Stomach (tissue), 9 donors: Measurements from ENCODE around the gene SERPING1. TPM values are rescaled to one million over a fixed set of nuclear protein-coding genes. Genes with fewer than 3 reads are reported as not detected.

ENCODE experiments used
- DNase-seq, 2 donors: peaks; one replicate each; pipeline versions ENCODE4 v3.0.0 to v3.0.0-alpha.2; 2013 to 2019
- H3K27ac ChIP-seq, 5 donors: fragments of 200-600 bp in 4 of 5; sonication (generic) in 4 of 5; one replicate each; pipeline ENCODE4 v1.5.1; 2013 to 2019; ENCODE audit warnings: mild to moderate bottlenecking in 1 of 5, moderate library complexity in 1 of 5
- H3K27me3 ChIP-seq, 3 donors: fragments of 200-600 bp; sonication (generic); one replicate each; pipeline ENCODE4 v1.5.1; 2017 to 2019; ENCODE audit warnings: mixed run types in 1 of 3
- H3K36me3 ChIP-seq, 4 donors: fragments of 200-600 bp; sonication (generic); 1 replicate in 3 of 4; 2 replicates in 1 of 4; pipeline ENCODE4 v1.5.1; 2016 to 2019
- H3K4me1 ChIP-seq, 4 donors: fragments of 200-600 bp; sonication (generic); one replicate each; pipeline ENCODE4 v1.5.1; 2016 to 2019
- H3K4me3 ChIP-seq, 4 donors: fragments of 200-600 bp; sonication (generic) in 3 of 4; one replicate each; pipeline ENCODE4 v1.5.1; 2016 to 2019; ENCODE audit warnings: mild to moderate bottlenecking in 1 of 4
- H3K9me3 ChIP-seq, 4 donors: fragments of 200-600 bp; sonication (generic); one replicate each; pipeline ENCODE4 v1.5.1; 2016 to 2019
- EP300 ChIP-seq: sonication (generic); formaldehyde crosslinking; IDR thresholded peaks from one replicate; pipeline ENCODE4 v1.6.1; 2017; ENCODE audit warnings: antibody characterized with exemption
- POLR2A ChIP-seq, 4 donors: fragments of 450-650 bp; IDR thresholded peaks; one replicate each; pipeline ENCODE4 v1.6.1; 2016; ENCODE audit warnings: antibody characterized with exemption in 4 of 4, control low read depth in 2 of 4, mild to moderate bottlenecking in 1 of 4, moderate library complexity in 1 of 4
- POLR2AphosphoS5 ChIP-seq, 3 donors: sonication (generic); formaldehyde crosslinking; IDR thresholded peaks; one replicate each; pipeline ENCODE4 v1.6.1; 2016; ENCODE audit warnings: antibody characterized with exemption in 3 of 3
- WGBS, 5 donors: extraction: QIAGEN DNeasy Blood & Tissue Kit in 3 of 5; methylation state at CpG; one replicate each; pipeline versions ENCODE4 v1.1.5 to v1.1.7; 2013 to 2018; 5-methylcytosine and 5-hydroxymethylcytosine counted together
- intact Hi-C: fragments of 100-400 bp; cut with DNase I; formaldehyde crosslinking; loops from one replicate; pipeline ENCODE4 v1.15.1; 2023; ENCODE audit warnings: low total_unique reads
- polyA plus RNA-seq, 3 donors: library from polyadenylated mRNA; stranded (reverse); fragments of 200-250 nt; gene quantifications; one replicate each; pipeline ENCODE4 v1.2.3, GENCODE V29; 2013
- total RNA-seq, 5 donors: library from RNA; depleted of rRNA; stranded (reverse); fragments of >200 nt; gene quantifications; one replicate each; pipeline versions ENCODE4 v1.1.0 to v1.2.3, GENCODE V29; 2014 to 2016
- TF ChIP-seq, protein P1 (sequence below), 7 experiments: fragments of 450-650 bp in 4 of 7; fragments of 200-600 bp in 3 of 7; sonication (generic) in 3 of 7; IDR thresholded peaks; one replicate each; pipeline ENCODE4 v1.5.1; 2016 to 2019; ENCODE audit warnings: antibody characterized with exemption in 7 of 7, control low read depth in 2 of 7, mild to moderate bottlenecking in 1 of 7
- donor health status: healthy with polysubstance abuse.
- donor health status: Bipolar disorder and iron deficiency.
- donor health status: healthy.

SERPING1 gene
- total and polyA plus RNA-seq, 8 donors = 17.4 to 247 (median 133) TPM

GRCh38 chr11:57616595-57616994, 19.1 kb downstream of the SERPING1 start:
- intact Hi-C loops = no loop called here
- Histone ChIP-seq H3K4me3 (no peak overlapping the region), H3K27ac (no peak overlapping the region), H3K9me3 (peaks cover 0 to 13% (median 8%) of the 10 kb centered on the region in 4 donors), H3K36me3 (peaks cover 10 to 55% (median 50%) of the 10 kb centered on the region in 4 donors), H3K27me3 (no peaks in the 10 kb centered on the region), H3K4me1 (no peaks in the 10 kb centered on the region)
- no peak for DNase-seq
- TF ChIP-seq POLR2A (IDR thresholded peaks at IDR 0.05) = no peak
- TF ChIP-seq, protein P1, sequence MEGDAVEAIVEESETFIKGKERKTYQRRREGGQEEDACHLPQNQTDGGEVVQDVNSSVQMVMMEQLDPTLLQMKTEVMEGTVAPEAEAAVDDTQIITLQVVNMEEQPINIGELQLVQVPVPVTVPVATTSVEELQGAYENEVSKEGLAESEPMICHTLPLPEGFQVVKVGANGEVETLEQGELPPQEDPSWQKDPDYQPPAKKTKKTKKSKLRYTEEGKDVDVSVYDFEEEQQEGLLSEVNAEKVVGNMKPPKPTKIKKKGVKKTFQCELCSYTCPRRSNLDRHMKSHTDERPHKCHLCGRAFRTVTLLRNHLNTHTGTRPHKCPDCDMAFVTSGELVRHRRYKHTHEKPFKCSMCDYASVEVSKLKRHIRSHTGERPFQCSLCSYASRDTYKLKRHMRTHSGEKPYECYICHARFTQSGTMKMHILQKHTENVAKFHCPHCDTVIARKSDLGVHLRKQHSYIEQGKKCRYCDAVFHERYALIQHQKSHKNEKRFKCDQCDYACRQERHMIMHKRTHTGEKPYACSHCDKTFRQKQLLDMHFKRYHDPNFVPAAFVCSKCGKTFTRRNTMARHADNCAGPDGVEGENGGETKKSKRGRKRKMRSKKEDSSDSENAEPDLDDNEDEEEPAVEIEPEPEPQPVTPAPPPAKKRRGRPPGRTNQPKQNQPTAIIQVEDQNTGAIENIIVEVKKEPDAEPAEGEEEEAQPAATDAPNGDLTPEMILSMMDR (IDR thresholded peaks at IDR 0.05) = no peak
- TF ChIP-seq POLR2AphosphoS5 (IDR thresholded peaks at IDR 0.05) = no peak
- TF ChIP-seq EP300 = no peak
- 44 to 58% (median 51%) methylated on average over 3 of the region's 3 CpGs for WGBS, 5 donors

DNA sequence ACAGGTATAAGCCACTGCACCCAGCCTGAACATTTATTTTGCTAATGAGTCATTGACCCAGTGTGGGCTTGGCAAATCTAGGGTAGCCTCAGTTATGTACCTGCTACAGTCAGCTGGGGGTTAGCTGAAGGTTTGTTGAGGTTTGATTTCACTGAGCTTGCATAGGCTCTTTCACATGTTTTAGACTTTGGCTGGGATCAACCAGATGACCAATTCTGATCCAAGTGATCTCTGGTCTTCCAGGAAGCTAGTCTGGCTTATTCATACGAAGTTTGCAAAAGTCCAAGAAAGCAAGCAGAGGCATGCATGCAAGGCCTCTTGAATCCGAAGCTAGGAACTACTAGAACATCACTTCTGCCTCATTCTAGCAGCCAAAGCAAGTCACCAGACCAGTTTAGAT, 21.0 kb downstream of the SERPING1 start:
- Histone ChIP-seq H3K4me1 (no peaks in the 10 kb centered on the region), H3K4me3 (no peak overlapping the region), H3K27me3 (no peaks in the 10 kb centered on the region), H3K36me3 (peaks cover 7 to 36% (median 31%) of the 10 kb centered on the region in 4 donors), H3K9me3 (peaks cover 0 to 13% (median 8%) of the 10 kb centered on the region in 4 donors), H3K27ac (no peak overlapping the region)
- DNase-seq = no peak
- WGBS, 5 donors = 72 to 86% (median 73%) methylated on average over 2 of the region's 2 CpGs
- TF ChIP-seq POLR2A (IDR thresholded peaks at IDR 0.05) (no peak), POLR2AphosphoS5 (IDR thresholded peaks at IDR 0.05) (no peak), EP300 (no peak)
- TF ChIP-seq, protein P1 (IDR thresholded peaks at IDR 0.05) = no peak
- intact Hi-C loops = no loop called here

DNA sequence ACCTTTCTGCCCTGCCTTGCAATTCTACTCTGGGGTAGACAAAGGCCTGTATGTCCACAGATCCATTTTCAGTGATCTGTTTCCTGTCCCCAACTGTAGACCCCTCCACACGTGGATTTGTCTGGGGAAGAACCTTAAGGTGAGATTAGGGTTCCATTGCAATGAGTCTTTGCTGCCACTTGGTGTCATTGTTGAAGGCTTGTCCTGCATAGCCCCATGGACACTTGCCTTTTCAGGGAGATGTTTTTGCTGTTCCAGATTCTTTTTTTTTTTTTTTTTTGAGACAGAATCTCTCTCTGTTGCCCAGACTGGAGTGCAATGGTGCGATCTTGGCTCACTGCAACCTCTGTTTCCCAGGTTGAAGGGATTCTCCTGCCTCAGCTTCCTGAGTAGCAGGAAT, 21.8 kb downstream of the SERPING1 start:
- intact Hi-C loops = no loop called here
- WGBS, 5 donors = 79 to 93% (median 82%) methylated on average over 2 of the region's 2 CpGs
- Histone ChIP-seq H3K27me3 (no peaks in the 10 kb centered on the region), H3K36me3 (peaks cover 2 to 27% (median 23%) of the 10 kb centered on the region in 4 donors), H3K4me3 (no peak overlapping the region), H3K9me3 (peaks cover 0 to 13% (median 8%) of the 10 kb centered on the region in 4 donors), H3K4me1 (no peaks in the 10 kb centered on the region), H3K27ac (no peak overlapping the region)
- TF ChIP-seq POLR2AphosphoS5 (IDR thresholded peaks at IDR 0.05) (no peak), EP300 (no peak), POLR2A (IDR thresholded peaks at IDR 0.05) (no peak)
- TF ChIP-seq, protein P1 (IDR thresholded peaks at IDR 0.05) = no peak
- DNase-seq = no peak

- intact Hi-C loops = no loop called here
- Histone ChIP-seq H3K9me3 (peaks cover 0 to 13% (median 8%) of the 10 kb centered on the region in 4 donors), H3K36me3 (peaks cover 0 to 16% (median 11%) of the 10 kb centered on the region in 4 donors), H3K4me3 (no peak overlapping the region), H3K27me3 (no peaks in the 10 kb centered on the region), H3K27ac (no peak overlapping the region), H3K4me1 (no peaks in the 10 kb centered on the region)
- DNase-seq = no peak
- TF ChIP-seq POLR2A (IDR thresholded peaks at IDR 0.05) (no peak), POLR2AphosphoS5 (IDR thresholded peaks at IDR 0.05) (no peak), EP300 (no peak)
- TF ChIP-seq, protein P1 (IDR thresholded peaks at IDR 0.05) = no peak
These were observed 23.0 kb downstream of the SERPING1 start for GRCh38 chr11:57620467-57620866.
